HEK293 (cell line): ENCODE results near the gene FASTK.

Experiments used
- CTCF ChIA-PET: fragments of 350-600 bp; formaldehyde crosslinking; extraction: SDS; loops from one replicate; lab custom pipeline; 2021; ENCODE audit warnings: antibody characterized with exemption; lab: Yijun Ruan, JAX
- POLR2A ChIA-PET: fragments of 300-600 bp; formaldehyde crosslinking; extraction: SDS; loops from one replicate; lab custom pipeline; 2020; ENCODE audit warnings: antibody characterized with exemption, inconsistent platforms; lab: Yijun Ruan, JAX
- H3K27ac ChIP-seq: fragments of 200-500 bp; sonication (Bioruptor generic); 2 replicates; pipeline ENCODE4 v1.5.1; 2014; ENCODE audit warnings: low read depth, low read length, control low read depth, inconsistent platforms; ENCODE audit errors: extremely low read depth
- H3K36me3 ChIP-seq, 2 experiments: fragments of 200-500 bp in 1 of 2; sonication (Bioruptor generic) in 1 of 2; 1 replicate in 1 of 2; 2 replicates in 1 of 2; pipeline ENCODE4 v1.5.1; 2014 to 2017; ENCODE audit warnings: inconsistent platforms in 2 of 2, low read length in 2 of 2; ENCODE audit not compliant: control insufficient read depth in 2 of 2, insufficient read depth in 1 of 2
- H3K4me1 ChIP-seq: fragments of 200-500 bp; sonication (Bioruptor generic); 2 replicates; pipeline ENCODE4 v1.5.1; 2014; ENCODE audit warnings: mild to moderate bottlenecking, low read length, inconsistent platforms; ENCODE audit not compliant: control insufficient read depth, insufficient read depth
- H3K4me3 ChIP-seq: 2 replicates; pipeline ENCODE4 v1.5.1; 2011; ENCODE audit warnings: low read depth, mild to moderate bottlenecking, control low read depth, low read length, moderate library complexity
- H3K9me3 ChIP-seq: fragments of 200-500 bp; sonication (Bioruptor generic); 2 replicates; pipeline ENCODE4 v1.5.1; 2014; ENCODE audit warnings: low read depth, low read length, inconsistent platforms; ENCODE audit not compliant: control insufficient read depth, insufficient read depth
- BCL11A ChIP-seq: fragments of 450-650 bp; formaldehyde crosslinking; IDR thresholded peaks from 2 replicates; pipeline ENCODE4 v1.5.1; 2016; ENCODE audit warnings: low read depth, missing biosample characterization, missing genetic modification characterization
- EGR2 ChIP-seq: fragments of 450-650 bp; formaldehyde crosslinking; IDR thresholded peaks from 2 replicates; pipeline ENCODE4 v1.5.1; 2016; ENCODE audit warnings: low read depth, missing biosample characterization, missing genetic modification characterization
- GLI2 ChIP-seq: fragments of 450-650 bp; formaldehyde crosslinking; IDR thresholded peaks from 2 replicates; pipeline ENCODE4; 2017; ENCODE audit warnings: missing biosample characterization, missing genetic modification characterization, low read depth, borderline replicate concordance
- KLF1 ChIP-seq: fragments of 450-650 bp; formaldehyde crosslinking; IDR thresholded peaks from 2 replicates; pipeline ENCODE4 v1.5.1; 2016; ENCODE audit warnings: missing biosample characterization, missing genetic modification characterization
- KLF8 ChIP-seq: fragments of 450-650 bp; formaldehyde crosslinking; IDR thresholded peaks from 2 replicates; pipeline ENCODE4 v1.5.1; 2016; ENCODE audit warnings: missing biosample characterization, missing genetic modification characterization
- SALL2 ChIP-seq: fragments of 450-650 bp; formaldehyde crosslinking; IDR thresholded peaks from 2 replicates; pipeline ENCODE4 v1.5.0; 2017; ENCODE audit warnings: missing biosample characterization, mild to moderate bottlenecking, missing genetic modification characterization, borderline replicate concordance
- ZBTB1 ChIP-seq: fragments of 450-650 bp; formaldehyde crosslinking; IDR thresholded peaks from 2 replicates; pipeline ENCODE4 v1.5.1; 2016; ENCODE audit warnings: missing biosample characterization, missing genetic modification characterization
- ZNF132 ChIP-seq: fragments of 450-650 bp; formaldehyde crosslinking; IDR thresholded peaks from 2 replicates; pipeline ENCODE4 v1.5.1; 2017; ENCODE audit warnings: missing biosample characterization, missing genetic modification characterization, borderline replicate concordance
- ZNF341 ChIP-seq: fragments of 450-650 bp; formaldehyde crosslinking; IDR thresholded peaks from 2 replicates; pipeline ENCODE4; 2016; ENCODE audit warnings: low read depth, missing biosample characterization, missing genetic modification characterization
- ZNF501 ChIP-seq: fragments of 450-650 bp; formaldehyde crosslinking; IDR thresholded peaks from 2 replicates; pipeline ENCODE4 v1.5.1; 2016; ENCODE audit warnings: missing biosample characterization, missing genetic modification characterization
- ZNF548 ChIP-seq: fragments of 450-650 bp; formaldehyde crosslinking; IDR thresholded peaks from 2 replicates; pipeline ENCODE4 v1.5.1; 2016; ENCODE audit warnings: missing biosample characterization, missing genetic modification characterization
- ZNF558 ChIP-seq: fragments of 450-650 bp; formaldehyde crosslinking; IDR thresholded peaks from 2 replicates; pipeline ENCODE4 v1.5.1; 2016; ENCODE audit warnings: missing biosample characterization, missing genetic modification characterization
- ZNF561 ChIP-seq: fragments of 450-650 bp; IDR thresholded peaks from 2 replicates; pipeline ENCODE4 v1.5.1; 2018; ENCODE audit warnings: missing biosample characterization, missing genetic modification characterization, borderline replicate concordance
- ZNF660 ChIP-seq: fragments of 450-650 bp; IDR thresholded peaks from 2 replicates; pipeline ENCODE4 v1.5.1; 2018; ENCODE audit warnings: missing biosample characterization, mild to moderate bottlenecking, missing genetic modification characterization
- ZSCAN16 ChIP-seq: fragments of 450-650 bp; formaldehyde crosslinking; IDR thresholded peaks from 2 replicates; pipeline ENCODE4 v1.5.1; 2016; ENCODE audit warnings: missing biosample characterization, missing genetic modification characterization
- ZSCAN23 ChIP-seq: fragments of 450-650 bp; formaldehyde crosslinking; IDR thresholded peaks from 2 replicates; pipeline ENCODE4 v1.5.1; 2016; ENCODE audit warnings: missing biosample characterization, missing genetic modification characterization
- ZXDB ChIP-seq: fragments of 450-650 bp; formaldehyde crosslinking; IDR thresholded peaks from 2 replicates; pipeline ENCODE4 v1.5.1; 2016; ENCODE audit warnings: missing biosample characterization, missing genetic modification characterization
- TF ChIP-seq, protein P1 (sequence below): fragments of 450-650 bp; formaldehyde crosslinking; IDR thresholded peaks from 2 replicates; pipeline ENCODE4 v1.5.1; 2016; ENCODE audit warnings: missing biosample characterization, missing genetic modification characterization
- TF ChIP-seq, protein P2 (sequence below): fragments of 450-650 bp; formaldehyde crosslinking; IDR thresholded peaks from 2 replicates; pipeline ENCODE4 v1.5.1; 2016; ENCODE audit warnings: missing biosample characterization, missing genetic modification characterization
- TF ChIP-seq, protein P3 (sequence below): fragments of 450-650 bp; formaldehyde crosslinking; IDR thresholded peaks from 2 replicates; pipeline ENCODE4 v1.5.1; 2016; ENCODE audit warnings: missing biosample characterization, missing genetic modification characterization
- TF ChIP-seq, protein P4 (sequence below): fragments of 450-650 bp; formaldehyde crosslinking; IDR thresholded peaks from 2 replicates; pipeline ENCODE4 v1.5.1; 2017; ENCODE audit warnings: missing biosample characterization, missing genetic modification characterization
- TF ChIP-seq, protein P5 (sequence below): fragments of 450-650 bp; formaldehyde crosslinking; IDR thresholded peaks from 2 replicates; pipeline ENCODE4 v1.5.1; 2017; ENCODE audit warnings: missing biosample characterization, missing genetic modification characterization
- TF ChIP-seq, protein P6 (sequence below): fragments of 450-650 bp; formaldehyde crosslinking; IDR thresholded peaks from 2 replicates; pipeline ENCODE4 v1.5.1; 2016; ENCODE audit warnings: missing biosample characterization, missing genetic modification characterization, borderline replicate concordance

FASTK gene

DNA sequence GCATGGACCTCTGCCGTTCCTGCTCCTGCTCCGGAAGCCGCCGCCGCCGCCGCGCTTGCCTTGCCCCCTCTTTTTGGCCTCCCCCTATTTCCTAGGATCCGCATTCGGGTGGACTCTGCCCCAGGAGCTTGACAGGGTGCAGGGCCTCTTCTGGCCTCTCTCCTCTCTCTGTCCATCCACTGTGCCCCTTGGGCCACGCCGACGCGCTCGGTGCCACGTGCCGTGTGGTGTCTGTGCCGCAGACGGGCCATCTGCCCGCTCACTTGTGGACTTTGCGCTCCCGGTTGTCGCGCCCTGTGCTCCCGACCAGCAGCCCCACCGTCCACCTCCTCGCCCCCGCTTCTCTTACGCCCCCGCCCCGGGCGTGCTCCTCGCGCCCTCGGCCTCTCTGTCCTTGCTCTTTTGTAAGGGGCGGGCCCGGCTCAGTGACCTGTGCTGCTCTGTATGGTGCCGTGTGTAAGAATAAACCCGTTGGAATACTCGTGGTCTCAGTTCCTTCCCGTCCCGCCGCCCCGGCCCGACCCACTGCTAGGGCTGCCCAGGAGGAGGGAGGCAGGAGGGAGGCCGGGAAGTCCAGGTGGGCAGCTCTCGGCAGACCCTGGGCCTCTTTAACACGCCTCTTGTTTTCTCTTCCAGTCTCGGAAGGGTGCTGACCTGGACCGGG lies 42.7 kb upstream of the FASTK start:
- POLR2A ChIA-PET = interaction anchor here (1.3 to 1.4 kb wide), 2 partner anchors 43 to 95 kb away, joined by 3 to 5 read pairs; partner anchors contain the start of genes ABCB8 and FASTK
- Histone ChIP-seq H3K27ac (no peak overlapping the region), H3K9me3 (no peaks in the 10 kb centered on the region), H3K4me1 (no peaks in the 10 kb centered on the region), H3K4me3 (no peak overlapping the region), H3K36me3 (peaks cover 0 to 91% of the 10 kb centered on the region in 2 experiments; a peak in 1 of 3 replicates)
- CTCF ChIA-PET = interaction anchor here (0.6 to 2.6 kb wide), 38 partner anchors 7 to 247 kb away, joined by 3 to 20 read pairs (median 4); partner anchors contain the start of genes ABCB8, ABCF2, CHPF2 and GBX1
- TF ChIP-seq ZNF501 (tag by site-specific recombination) (no peak), ZBTB1 (no peak), ZXDB (tag by site-specific recombination) (no peak), ZNF558 (tag by site-specific recombination) (no peak), SALL2 (tag by site-specific recombination) (no peak), ZNF341 (no peak), ZNF660 (tag by site-specific recombination) (no peak)

DNA sequence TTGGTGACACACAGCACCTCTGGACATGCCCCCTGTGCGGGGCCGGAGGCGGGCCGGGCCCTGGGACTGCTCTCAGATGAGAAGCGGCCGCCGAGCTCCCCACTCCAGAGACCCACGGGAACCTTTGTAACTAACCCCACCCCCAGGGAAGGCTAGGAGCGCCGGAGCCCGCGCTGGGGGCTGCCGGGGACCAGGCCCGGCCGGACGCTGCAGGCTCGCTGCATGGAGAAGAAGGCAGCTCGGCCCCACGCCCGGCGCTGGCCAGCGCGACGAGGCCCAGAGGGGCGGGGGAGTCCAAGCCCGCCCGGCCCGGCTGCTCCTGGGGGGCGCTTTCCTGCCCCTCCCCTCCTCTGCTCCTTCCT lies 42.2 kb upstream of the FASTK start:
- H3K9me3 ChIP-seq = no peaks in the 10 kb centered on the region
- peaks cover 0 to 91% of the 10 kb centered on the region in 2 experiments; a peak in 1 of 3 replicates for H3K36me3 ChIP-seq
- POLR2A ChIA-PET = no interaction called here
- H3K27ac ChIP-seq = no peak overlapping the region
- CTCF ChIA-PET = interaction anchor here (0.6 to 2.6 kb wide), 7 partner anchors 9 to 95 kb away, joined by 3 to 20 read pairs (median 4); partner anchors contain the start of genes ABCB8 and GBX1
- no peaks in the 10 kb centered on the region for H3K4me1 ChIP-seq
- H3K4me3 ChIP-seq = no peak overlapping the region
- TF ChIP-seq, protein P1, sequence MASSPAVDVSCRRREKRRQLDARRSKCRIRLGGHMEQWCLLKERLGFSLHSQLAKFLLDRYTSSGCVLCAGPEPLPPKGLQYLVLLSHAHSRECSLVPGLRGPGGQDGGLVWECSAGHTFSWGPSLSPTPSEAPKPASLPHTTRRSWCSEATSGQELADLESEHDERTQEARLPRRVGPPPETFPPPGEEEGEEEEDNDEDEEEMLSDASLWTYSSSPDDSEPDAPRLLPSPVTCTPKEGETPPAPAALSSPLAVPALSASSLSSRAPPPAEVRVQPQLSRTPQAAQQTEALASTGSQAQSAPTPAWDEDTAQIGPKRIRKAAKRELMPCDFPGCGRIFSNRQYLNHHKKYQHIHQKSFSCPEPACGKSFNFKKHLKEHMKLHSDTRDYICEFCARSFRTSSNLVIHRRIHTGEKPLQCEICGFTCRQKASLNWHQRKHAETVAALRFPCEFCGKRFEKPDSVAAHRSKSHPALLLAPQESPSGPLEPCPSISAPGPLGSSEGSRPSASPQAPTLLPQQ (tag by site-specific recombination) = no peak
- TF ChIP-seq, protein P2, sequence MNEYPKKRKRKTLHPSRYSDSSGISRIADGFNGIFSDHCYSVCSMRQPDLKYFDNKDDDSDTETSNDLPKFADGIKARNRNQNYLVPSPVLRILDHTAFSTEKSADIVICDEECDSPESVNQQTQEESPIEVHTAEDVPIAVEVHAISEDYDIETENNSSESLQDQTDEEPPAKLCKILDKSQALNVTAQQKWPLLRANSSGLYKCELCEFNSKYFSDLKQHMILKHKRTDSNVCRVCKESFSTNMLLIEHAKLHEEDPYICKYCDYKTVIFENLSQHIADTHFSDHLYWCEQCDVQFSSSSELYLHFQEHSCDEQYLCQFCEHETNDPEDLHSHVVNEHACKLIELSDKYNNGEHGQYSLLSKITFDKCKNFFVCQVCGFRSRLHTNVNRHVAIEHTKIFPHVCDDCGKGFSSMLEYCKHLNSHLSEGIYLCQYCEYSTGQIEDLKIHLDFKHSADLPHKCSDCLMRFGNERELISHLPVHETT (tag by site-specific recombination) = no peak
- no peak for TF ChIP-seq ZSCAN16 (tag by site-specific recombination)
- TF ChIP-seq ZNF341 = no peak
- TF ChIP-seq EGR2 (tag by site-specific recombination) = no peak
- TF ChIP-seq, protein P3, sequence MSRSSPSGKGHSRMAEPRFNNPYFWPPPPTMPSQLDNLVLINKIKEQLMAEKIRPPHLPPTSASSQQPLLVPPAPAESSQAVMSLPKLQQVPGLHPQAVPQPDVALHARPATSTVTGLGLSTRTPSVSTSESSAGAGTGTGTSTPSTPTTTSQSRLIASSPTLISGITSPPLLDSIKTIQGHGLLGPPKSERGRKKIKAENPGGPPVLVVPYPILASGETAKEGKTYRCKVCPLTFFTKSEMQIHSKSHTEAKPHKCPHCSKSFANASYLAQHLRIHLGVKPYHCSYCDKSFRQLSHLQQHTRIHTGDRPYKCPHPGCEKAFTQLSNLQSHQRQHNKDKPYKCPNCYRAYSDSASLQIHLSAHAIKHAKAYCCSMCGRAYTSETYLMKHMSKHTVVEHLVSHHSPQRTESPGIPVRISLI = no peak
- TF ChIP-seq, protein P4, sequence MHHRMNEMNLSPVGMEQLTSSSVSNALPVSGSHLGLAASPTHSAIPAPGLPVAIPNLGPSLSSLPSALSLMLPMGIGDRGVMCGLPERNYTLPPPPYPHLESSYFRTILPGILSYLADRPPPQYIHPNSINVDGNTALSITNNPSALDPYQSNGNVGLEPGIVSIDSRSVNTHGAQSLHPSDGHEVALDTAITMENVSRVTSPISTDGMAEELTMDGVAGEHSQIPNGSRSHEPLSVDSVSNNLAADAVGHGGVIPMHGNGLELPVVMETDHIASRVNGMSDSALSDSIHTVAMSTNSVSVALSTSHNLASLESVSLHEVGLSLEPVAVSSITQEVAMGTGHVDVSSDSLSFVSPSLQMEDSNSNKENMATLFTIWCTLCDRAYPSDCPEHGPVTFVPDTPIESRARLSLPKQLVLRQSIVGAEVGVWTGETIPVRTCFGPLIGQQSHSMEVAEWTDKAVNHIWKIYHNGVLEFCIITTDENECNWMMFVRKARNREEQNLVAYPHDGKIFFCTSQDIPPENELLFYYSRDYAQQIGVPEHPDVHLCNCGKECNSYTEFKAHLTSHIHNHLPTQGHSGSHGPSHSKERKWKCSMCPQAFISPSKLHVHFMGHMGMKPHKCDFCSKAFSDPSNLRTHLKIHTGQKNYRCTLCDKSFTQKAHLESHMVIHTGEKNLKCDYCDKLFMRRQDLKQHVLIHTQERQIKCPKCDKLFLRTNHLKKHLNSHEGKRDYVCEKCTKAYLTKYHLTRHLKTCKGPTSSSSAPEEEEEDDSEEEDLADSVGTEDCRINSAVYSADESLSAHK (tag by site-specific recombination) = no peak
- TF ChIP-seq, protein P5, sequence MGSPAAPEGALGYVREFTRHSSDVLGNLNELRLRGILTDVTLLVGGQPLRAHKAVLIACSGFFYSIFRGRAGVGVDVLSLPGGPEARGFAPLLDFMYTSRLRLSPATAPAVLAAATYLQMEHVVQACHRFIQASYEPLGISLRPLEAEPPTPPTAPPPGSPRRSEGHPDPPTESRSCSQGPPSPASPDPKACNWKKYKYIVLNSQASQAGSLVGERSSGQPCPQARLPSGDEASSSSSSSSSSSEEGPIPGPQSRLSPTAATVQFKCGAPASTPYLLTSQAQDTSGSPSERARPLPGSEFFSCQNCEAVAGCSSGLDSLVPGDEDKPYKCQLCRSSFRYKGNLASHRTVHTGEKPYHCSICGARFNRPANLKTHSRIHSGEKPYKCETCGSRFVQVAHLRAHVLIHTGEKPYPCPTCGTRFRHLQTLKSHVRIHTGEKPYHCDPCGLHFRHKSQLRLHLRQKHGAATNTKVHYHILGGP (tag by site-specific recombination) = no peak
- TF ChIP-seq KLF8 (tag by site-specific recombination) = no peak
- no peak for TF ChIP-seq ZNF561 (tag by site-specific recombination)
- TF ChIP-seq GLI2 = no peak
- no peak for TF ChIP-seq ZNF548 (tag by site-specific recombination)
- TF ChIP-seq BCL11A (tag by site-specific recombination) = no peak
- TF ChIP-seq KLF1 (tag by site-specific recombination) = no peak
- TF ChIP-seq ZSCAN23 (tag by site-specific recombination) = no peak
- TF ChIP-seq, protein P6, sequence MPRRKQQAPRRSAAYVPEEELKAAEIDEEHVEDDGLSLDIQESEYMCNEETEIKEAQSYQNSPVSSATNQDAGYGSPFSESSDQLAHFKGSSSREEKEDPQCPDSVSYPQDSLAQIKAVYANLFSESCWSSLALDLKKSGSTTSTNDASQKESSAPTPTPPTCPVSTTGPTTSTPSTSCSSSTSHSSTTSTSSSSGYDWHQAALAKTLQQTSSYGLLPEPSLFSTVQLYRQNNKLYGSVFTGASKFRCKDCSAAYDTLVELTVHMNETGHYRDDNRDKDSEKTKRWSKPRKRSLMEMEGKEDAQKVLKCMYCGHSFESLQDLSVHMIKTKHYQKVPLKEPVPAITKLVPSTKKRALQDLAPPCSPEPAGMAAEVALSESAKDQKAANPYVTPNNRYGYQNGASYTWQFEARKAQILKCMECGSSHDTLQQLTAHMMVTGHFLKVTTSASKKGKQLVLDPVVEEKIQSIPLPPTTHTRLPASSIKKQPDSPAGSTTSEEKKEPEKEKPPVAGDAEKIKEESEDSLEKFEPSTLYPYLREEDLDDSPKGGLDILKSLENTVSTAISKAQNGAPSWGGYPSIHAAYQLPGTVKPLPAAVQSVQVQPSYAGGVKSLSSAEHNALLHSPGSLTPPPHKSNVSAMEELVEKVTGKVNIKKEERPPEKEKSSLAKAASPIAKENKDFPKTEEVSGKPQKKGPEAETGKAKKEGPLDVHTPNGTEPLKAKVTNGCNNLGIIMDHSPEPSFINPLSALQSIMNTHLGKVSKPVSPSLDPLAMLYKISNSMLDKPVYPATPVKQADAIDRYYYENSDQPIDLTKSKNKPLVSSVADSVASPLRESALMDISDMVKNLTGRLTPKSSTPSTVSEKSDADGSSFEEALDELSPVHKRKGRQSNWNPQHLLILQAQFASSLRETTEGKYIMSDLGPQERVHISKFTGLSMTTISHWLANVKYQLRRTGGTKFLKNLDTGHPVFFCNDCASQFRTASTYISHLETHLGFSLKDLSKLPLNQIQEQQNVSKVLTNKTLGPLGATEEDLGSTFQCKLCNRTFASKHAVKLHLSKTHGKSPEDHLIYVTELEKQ (tag by site-specific recombination) = no peak
- no peak for TF ChIP-seq ZNF132
